Neural cell (in vitro differentiated cells): Measurements from ENCODE around the gene SEC23IP.

ENCODE experiments used
- CTCF ChIP-seq: fragments of 450-650 bp; IDR thresholded peaks from 2 replicates; pipeline ENCODE4 v1.5.1; 2014; ENCODE audit warnings: antibody characterized with exemption, mild to moderate bottlenecking, moderate library complexity; ENCODE audit not compliant: poor library complexity, severe bottlenecking
- EP300 ChIP-seq: fragments of 450-650 bp; conservative IDR thresholded peaks from 2 replicates; pipeline ENCODE4 v1.6.1; 2014; ENCODE audit warnings: antibody characterized with exemption, mild to moderate bottlenecking, moderate library complexity; ENCODE audit not compliant: poor library complexity, severe bottlenecking
- MXI1 ChIP-seq: fragments of 450-650 bp; conservative IDR thresholded peaks from 2 replicates; pipeline ENCODE4 v1.6.1; 2014; ENCODE audit warnings: antibody characterized with exemption, mild to moderate bottlenecking; ENCODE audit not compliant: poor library complexity, severe bottlenecking
- POLR2AphosphoS5 ChIP-seq: IDR thresholded peaks from 2 replicates; pipeline ENCODE4 v1.6.1; 2012
- RAD21 ChIP-seq: fragments of 450-650 bp; conservative IDR thresholded peaks from 2 replicates; pipeline ENCODE4 v1.6.1; 2014; ENCODE audit warnings: antibody characterized with exemption, mild to moderate bottlenecking, moderate library complexity
- REST ChIP-seq: IDR thresholded peaks from 2 replicates; pipeline ENCODE4 v1.6.1; 2012; ENCODE audit warnings: borderline replicate concordance

- TF ChIP-seq CTCF (no peak), RAD21 (no peak), EP300 (no peak), POLR2AphosphoS5 (no peak), MXI1 (no peak), REST (no peak)
Observed at GRCh38 chr10:119898577-119898976, 6.0 kb downstream of the SEC23IP start.
